HG03175 (cell line): ENCODE data around the gene MRNIP.

Source experiments
- ATAC-seq: cut with Tn5 transposase; IDR thresholded peaks from one replicate; pipeline ENCODE4 v1.9.1; 2021; ENCODE audit warnings: mild to moderate bottlenecking, moderate library complexity; ENCODE audit not compliant: unreplicated experiment

The MRNIP gene

GRCh38 chr5:179889885-179890284, 31.3 kb upstream of the MRNIP start:
- ATAC-seq, result no peak

- no peak for ATAC-seq
These were observed 29.2 kb upstream of the MRNIP start for GRCh38 chr5:179887802-179888201.

GRCh38 chr5:179887095-179887494, 28.5 kb upstream of the MRNIP start:
- ATAC-seq, result no peak

- ATAC-seq, result no peak
These were observed 27.7 kb upstream of the MRNIP start for GRCh38 chr5:179886190-179886911.

GRCh38 chr5:179885491-179886090, 27.0 kb upstream of the MRNIP start:
- no peak for ATAC-seq

- no peak for ATAC-seq
These were observed 24.5 kb upstream of the MRNIP start for GRCh38 chr5:179883163-179883562.

- no peak for ATAC-seq
These were observed 23.7 kb upstream of the MRNIP start for GRCh38 chr5:179882338-179882737.

GRCh38 chr5:179880848-179881590, 22.4 kb upstream of the MRNIP start:
- ATAC-seq, result no peak

GRCh38 chr5:179880066-179880650, 21.5 kb upstream of the MRNIP start:
- ATAC-seq, result no peak

- ATAC-seq, result no peak
These were observed 21.0 kb upstream of the MRNIP start for GRCh38 chr5:179879690-179880010.

- no peak for ATAC-seq
These were observed 20.5 kb upstream of the MRNIP start for GRCh38 chr5:179879003-179879689.

GRCh38 chr5:179878222-179879002, 19.8 kb upstream of the MRNIP start:
- no peak for ATAC-seq

- no peak for ATAC-seq
These were observed 18.0 kb upstream of the MRNIP start for GRCh38 chr5:179876610-179876952.

GRCh38 chr5:179875741-179876609, 17.4 kb upstream of the MRNIP start:
- ATAC-seq, result no peak

- ATAC-seq, result no peak
These were observed 16.1 kb upstream of the MRNIP start for GRCh38 chr5:179874536-179875292.

GRCh38 chr5:179874136-179874535, 15.5 kb upstream of the MRNIP start:
- ATAC-seq, result no peak

GRCh38 chr5:179873588-179874110, 15.0 kb upstream of the MRNIP start:
- ATAC-seq, result no peak

- ATAC-seq, result no peak
These were observed 14.4 kb upstream of the MRNIP start for GRCh38 chr5:179872828-179873575.
